GM18951 (cell line): ENCODE results near the gene SMARCA2.
A peak's percentile ranks its signal among the peaks of the same experiment; 100 is the strongest.

Experiments used
- POLR2A ChIP-seq: IDR thresholded peaks from 4 replicates; pipeline ENCODE4 v1.6.1; 2011; ENCODE audit warnings: mild to moderate bottlenecking; ENCODE audit not compliant: insufficient read length, insufficient read depth; ENCODE audit errors: extremely low read depth
- in situ Hi-C: fragments of 300-500 bp; cut with MboI; formaldehyde crosslinking; loops from one replicate; pipeline ENCODE4 v1.12.0; 2022; ENCODE audit warnings: low sequenced_read_pairs, mixed read lengths, inconsistent platforms; ENCODE audit not compliant: unreplicated experiment

SMARCA2 gene

DNA sequence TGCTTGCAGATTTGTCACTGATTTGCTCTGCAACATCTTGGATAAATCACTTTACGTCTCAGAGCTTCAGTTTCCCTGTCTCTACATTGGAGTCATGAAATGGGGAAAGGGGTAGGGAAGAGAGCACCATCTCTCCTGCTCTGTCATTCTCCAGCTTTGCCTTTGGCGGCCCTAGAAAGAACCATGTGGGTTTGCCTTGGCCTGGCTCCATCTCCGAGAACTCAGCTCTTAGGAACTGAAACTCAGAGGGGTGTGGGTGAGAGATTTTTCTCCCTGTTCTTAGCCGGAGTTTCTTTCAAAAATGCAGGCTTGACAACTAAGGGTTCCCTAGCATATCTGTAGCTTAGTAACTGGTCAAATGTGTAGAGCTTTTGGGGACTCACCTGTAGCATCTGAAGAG lies 123.5 kb downstream of the SMARCA2 start:
- no peak for TF ChIP-seq POLR2A
- in situ Hi-C loops: loop anchor here (25.0 kb wide), 1 partner anchor 599 kb away; no protein-coding TSS in a partner anchor

GRCh38 chr9:2140600-2141223 lies 125.6 kb downstream of the SMARCA2 start:
- no peak for TF ChIP-seq POLR2A
- in situ Hi-C loops: loop anchor here (25.0 kb wide), 1 partner anchor 597 kb away; no protein-coding TSS in a partner anchor

- in situ Hi-C loops: loop anchor here (25.0 kb wide), 1 partner anchor 595 kb away; no protein-coding TSS in a partner anchor
- no peak for TF ChIP-seq POLR2A
Measured at GRCh38 chr9:2142212-2142611, 127.1 kb downstream of the SMARCA2 start.

DNA sequence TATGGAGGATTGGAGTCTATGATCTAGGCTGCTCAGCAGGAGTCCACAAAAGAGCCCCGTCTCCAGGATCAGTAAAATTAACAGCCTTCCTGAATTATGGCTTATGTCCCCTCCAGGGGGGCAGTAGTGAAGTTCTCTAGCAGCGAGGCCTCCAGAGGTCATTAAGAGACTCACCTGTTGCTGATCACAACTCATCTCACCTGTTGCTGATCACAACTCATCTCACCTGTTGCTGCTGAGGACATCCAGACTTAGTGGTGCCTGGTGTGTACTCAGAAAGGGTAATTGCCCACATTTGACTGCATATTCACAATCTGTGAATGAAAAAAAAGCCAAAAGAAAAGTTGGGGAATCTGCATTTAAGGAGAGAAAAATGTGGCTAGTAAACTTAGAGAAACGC lies 129.5 kb downstream of the SMARCA2 start:
- in situ Hi-C loops: loop anchor here (25.0 kb wide), 1 partner anchor 593 kb away; no protein-coding TSS in a partner anchor
- no peak for TF ChIP-seq POLR2A

DNA sequence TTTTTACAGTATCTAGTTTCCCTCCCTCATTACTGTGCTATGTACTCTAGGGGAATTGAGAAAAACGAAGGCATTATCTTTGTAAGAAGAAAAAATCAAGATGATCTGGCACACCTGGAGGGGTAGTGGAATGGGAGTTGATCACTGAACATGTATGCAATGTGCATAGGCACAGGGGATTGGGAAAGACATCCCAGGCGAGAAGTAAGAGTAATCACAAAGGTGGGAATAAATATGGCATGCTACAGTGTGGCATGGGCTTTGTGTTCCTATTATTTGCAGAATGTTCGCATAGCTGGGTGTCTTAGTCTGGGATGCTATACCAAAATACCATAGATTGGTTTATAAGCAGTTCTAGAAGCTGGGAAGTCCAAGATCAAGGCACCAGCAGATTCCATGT lies 130.6 kb downstream of the SMARCA2 start:
- no peak for TF ChIP-seq POLR2A
- in situ Hi-C loops: loop anchor here (25.0 kb wide), 1 partner anchor 592 kb away; no protein-coding TSS in a partner anchor

- in situ Hi-C loops: loop anchor here (25.0 kb wide), 1 partner anchor 591 kb away; no protein-coding TSS in a partner anchor
Measured at GRCh38 chr9:2146700-2147099, 131.6 kb downstream of the SMARCA2 start.

DNA sequence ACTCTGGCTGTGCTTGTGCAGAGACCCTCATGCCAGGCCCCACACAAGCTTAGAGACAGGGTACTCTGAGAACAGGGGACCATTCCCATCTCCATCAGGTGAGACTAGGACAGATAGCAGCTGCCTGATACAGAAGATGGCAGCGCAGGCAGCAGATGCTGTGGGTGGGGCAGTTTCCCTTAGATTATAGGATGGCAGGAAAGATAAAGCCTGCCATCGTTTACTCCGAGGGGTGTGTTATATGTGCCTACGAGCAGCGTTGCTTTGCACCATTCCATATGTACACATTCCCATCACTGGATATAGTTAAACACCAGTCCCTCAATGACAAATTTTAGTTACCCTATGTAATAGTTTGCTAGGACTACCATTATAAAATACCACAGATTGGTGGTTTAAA lies 135.2 kb downstream of the SMARCA2 start:
- TF ChIP-seq POLR2A: no peak
- in situ Hi-C loops: no loop called here

GRCh38 chr9:2151171-2151570 lies 136.0 kb downstream of the SMARCA2 start:
- in situ Hi-C loops: no loop called here
- TF ChIP-seq POLR2A: no peak

DNA sequence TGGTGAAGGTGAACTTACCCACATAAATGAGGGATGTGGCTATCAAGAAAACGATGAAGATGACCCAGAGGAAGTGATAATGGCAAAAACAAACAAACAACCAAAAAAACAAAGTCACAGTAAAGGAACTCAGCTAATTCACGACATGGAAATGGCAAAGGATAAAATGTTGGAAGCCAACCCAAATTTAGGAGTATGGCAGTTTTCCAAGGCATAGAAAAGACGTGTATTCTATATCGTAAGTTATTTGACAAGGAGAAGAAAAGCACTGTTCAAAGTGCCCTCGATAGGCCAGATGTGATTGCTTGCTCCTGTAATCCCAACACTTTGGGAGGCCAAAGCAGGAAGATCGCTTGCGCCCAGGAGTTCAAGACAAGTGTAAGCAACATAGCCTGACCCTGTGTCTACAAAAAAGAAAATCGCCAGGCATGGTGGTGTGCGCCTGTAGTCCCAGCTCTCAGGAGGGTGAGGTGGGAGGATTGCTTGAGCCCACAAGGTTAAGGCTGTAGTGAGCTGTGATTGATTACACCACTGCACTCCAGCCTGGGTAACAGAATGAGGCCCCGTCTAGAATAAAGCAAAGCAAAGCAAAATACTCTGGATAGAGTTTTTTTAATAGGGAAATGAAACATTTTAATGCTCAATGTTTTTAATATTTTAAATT lies 138.0 kb downstream of the SMARCA2 start:
- in situ Hi-C loops: no loop called here
- TF ChIP-seq POLR2A: no peak

DNA sequence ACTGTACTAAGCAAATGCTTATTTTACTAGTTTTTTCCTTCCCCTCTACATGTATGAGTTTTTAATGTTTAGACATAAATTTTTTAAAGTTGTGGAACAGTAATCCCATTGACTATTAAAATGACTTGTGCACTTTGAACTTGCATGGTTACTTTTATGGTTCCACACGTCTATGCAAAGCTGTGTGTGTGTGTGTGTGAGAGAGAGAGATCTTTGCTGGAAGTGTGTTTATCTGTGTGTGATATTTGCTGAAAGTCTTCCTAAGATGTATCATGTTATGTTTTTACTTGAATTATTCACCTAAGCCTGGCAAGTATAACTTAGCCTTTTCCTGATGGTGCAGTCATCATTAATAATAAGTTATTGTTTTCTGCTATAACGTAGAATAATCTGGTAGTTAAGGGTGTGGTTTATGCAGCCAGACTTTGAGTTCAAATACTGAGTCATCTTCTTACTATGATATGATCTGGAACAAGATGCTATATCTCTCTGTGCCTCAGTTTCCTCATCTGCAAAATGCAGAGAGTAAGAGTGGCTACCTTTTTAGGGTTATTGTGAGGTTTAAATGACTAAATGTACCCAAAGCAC lies 138.6 kb downstream of the SMARCA2 start:
- in situ Hi-C loops: no loop called here
- no peak for TF ChIP-seq POLR2A

DNA sequence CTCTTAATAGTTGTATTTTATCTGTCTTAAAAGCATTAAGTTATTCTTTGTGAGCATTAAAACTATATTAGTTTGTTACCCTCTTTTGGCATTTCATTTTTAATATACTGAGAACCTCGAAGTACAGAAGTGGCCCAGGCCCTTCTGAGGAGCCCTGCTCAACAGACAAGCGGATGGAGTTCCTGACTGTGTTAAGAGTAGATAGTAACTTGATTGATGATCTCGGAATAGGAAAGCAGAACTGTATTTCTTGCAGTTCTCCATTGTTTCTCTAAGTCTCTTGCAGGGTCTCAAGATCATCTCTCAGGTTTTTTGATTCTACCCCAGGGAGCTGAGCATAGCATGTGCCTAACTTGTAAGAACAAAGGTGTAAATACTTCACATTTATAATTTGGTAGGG lies 139.6 kb downstream of the SMARCA2 start:
- in situ Hi-C loops: no loop called here
- TF ChIP-seq POLR2A: no peak

DNA sequence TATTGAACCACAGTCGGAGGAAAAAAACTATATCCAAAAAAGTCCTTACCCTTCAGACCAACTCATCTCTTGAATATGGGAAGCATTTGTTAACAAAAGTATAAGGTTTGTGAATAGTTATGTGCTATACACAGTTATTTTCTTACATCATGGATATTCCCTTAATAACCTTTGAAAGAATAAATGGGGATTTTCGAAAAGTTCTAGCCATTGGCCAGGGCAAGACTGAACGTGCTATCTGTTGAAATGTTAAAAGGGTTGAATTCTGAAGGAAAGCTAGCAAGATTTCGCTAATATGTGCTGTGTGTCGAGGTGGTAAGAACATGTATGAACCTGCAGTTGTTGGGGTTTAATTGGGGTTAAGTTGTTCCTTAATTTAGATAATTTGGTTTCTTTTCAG lies 140.8 kb downstream of the SMARCA2 start:
- in situ Hi-C loops: no loop called here
- TF ChIP-seq POLR2A: no peak

DNA sequence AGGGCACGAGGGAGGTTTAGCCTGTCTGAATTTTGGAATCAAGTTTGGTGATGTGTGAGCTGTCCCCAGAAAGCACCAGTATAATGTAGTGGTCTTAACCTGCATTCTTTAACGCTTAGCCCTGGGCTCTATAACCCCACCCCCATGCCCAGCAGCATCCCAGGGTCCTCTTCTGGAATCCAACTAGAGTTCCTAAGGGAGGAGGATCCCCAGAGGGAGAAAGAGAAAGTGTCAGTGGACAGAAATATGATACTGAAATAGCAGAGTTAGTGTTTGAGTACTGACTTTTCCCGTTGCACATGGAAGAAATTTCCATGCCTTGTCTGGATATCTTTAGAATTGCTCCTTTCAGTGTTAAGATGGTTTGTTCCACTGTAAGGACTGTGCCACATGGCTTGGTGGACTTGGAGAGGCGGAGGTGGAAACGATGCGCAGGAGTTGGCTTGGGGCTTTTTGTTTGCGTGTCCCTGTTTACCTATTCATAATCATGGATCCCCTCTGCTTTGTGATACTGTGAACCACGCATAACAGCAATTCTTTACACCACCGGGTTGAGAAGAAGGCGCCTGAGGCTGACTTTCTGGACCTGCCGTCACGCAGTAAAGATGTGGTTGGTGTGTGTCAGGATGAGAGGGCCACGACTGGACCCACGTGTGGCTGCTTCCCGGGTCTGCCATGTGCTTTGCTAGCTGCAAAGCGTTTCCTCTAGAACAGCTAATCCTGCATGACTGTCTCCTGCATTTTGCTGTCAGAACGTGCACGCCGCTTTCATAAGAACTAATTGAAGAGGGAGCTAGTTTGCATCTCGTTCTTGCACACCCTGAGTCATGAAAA lies 142.3 kb downstream of the SMARCA2 start:
- in situ Hi-C loops: no loop called here
- no peak for TF ChIP-seq POLR2A

- TF ChIP-seq POLR2A: peak; percentile 42
- in situ Hi-C loops: no loop called here
Measured at GRCh38 chr9:2158111-2158610, 143.0 kb downstream of the SMARCA2 start.
